ENCODE measurements around the gene PADI3. TPM values are rescaled to one million over a fixed set of nuclear protein-coding genes. Genes with fewer than 3 reads are reported as not detected.

PADI3 gene
- total RNA-seq, 4 donors from 2014 or later, result not detected

GRCh38 chr1:17214876-17215544 lies 33.9 kb upstream of the PADI3 start:
- TF ChIP-seq CTCF (IDR thresholded peaks at IDR 0.05), result no peak
- TF ChIP-seq POLR2A (IDR thresholded peaks at IDR 0.05), result no peak
- H3K36me3 ChIP-seq, result no peaks in the 10 kb centered on the region
- no peaks in the 10 kb centered on the region for H3K9me3 ChIP-seq
- no peaks in the 10 kb centered on the region for H3K27me3 ChIP-seq
- intact Hi-C loops (cut with DNase I; ENCODE audit: low total_unique reads), result no loop called here
- H3K4me3 ChIP-seq, result no peak overlapping the region
- H3K27ac ChIP-seq, result no peak overlapping the region
- no peak for DNase-seq
- no peaks in the 10 kb centered on the region for H3K4me1 ChIP-seq

- Histone ChIP-seq H3K9me3 (no peaks in the 10 kb centered on the region), H3K4me1 (no peaks in the 10 kb centered on the region), H3K27ac (no peak overlapping the region), H3K27me3 (no peaks in the 10 kb centered on the region), H3K36me3 (no peaks in the 10 kb centered on the region), H3K4me3 (no peak overlapping the region)
- DNase-seq, result no peak
- TF ChIP-seq POLR2A (IDR thresholded peaks at IDR 0.05), result no peak
- TF ChIP-seq CTCF (IDR thresholded peaks at IDR 0.05), result no peak
- intact Hi-C loops (cut with DNase I; ENCODE audit: low total_unique reads), result no loop called here
Observed at GRCh38 chr1:17215545-17215890, 33.4 kb upstream of the PADI3 start.

GRCh38 chr1:17216078-17216477 lies 32.8 kb upstream of the PADI3 start:
- Histone ChIP-seq H3K36me3 (no peaks in the 10 kb centered on the region), H3K4me1 (no peaks in the 10 kb centered on the region), H3K4me3 (no peak overlapping the region), H3K27me3 (no peaks in the 10 kb centered on the region), H3K9me3 (no peaks in the 10 kb centered on the region), H3K27ac (no peak overlapping the region)
- intact Hi-C loops (cut with DNase I; ENCODE audit: low total_unique reads), result no loop called here
- DNase-seq, result no peak
- TF ChIP-seq POLR2A (IDR thresholded peaks at IDR 0.05) (no peak), CTCF (IDR thresholded peaks at IDR 0.05) (no peak)

- Histone ChIP-seq H3K27ac (no peak overlapping the region), H3K9me3 (no peaks in the 10 kb centered on the region), H3K27me3 (no peaks in the 10 kb centered on the region), H3K4me1 (no peaks in the 10 kb centered on the region), H3K36me3 (no peaks in the 10 kb centered on the region), H3K4me3 (no peak overlapping the region)
- TF ChIP-seq POLR2A (IDR thresholded peaks at IDR 0.05), result no peak
- no peak for TF ChIP-seq CTCF (IDR thresholded peaks at IDR 0.05)
- intact Hi-C loops (cut with DNase I; ENCODE audit: low total_unique reads), result no loop called here
- DNase-seq, result no peak
Observed at GRCh38 chr1:17217607-17218006, 31.3 kb upstream of the PADI3 start.

- intact Hi-C loops (cut with DNase I; ENCODE audit: low total_unique reads), result no loop called here
- no peak overlapping the region for H3K4me3 ChIP-seq
- no peak for DNase-seq
- no peaks in the 10 kb centered on the region for H3K4me1 ChIP-seq
- H3K27me3 ChIP-seq, result no peaks in the 10 kb centered on the region
- H3K27ac ChIP-seq, result no peak overlapping the region
- H3K36me3 ChIP-seq, result no peaks in the 10 kb centered on the region
- TF ChIP-seq CTCF (IDR thresholded peaks at IDR 0.05) (no peak), POLR2A (IDR thresholded peaks at IDR 0.05) (no peak)
- no peaks in the 10 kb centered on the region for H3K9me3 ChIP-seq
Observed at GRCh38 chr1:17218939-17219338, 30.0 kb upstream of the PADI3 start.
